Renal pelvis (tissue), 4 donors: ENCODE measurements around the gene ABHD8. TPM values are rescaled to one million over a fixed set of nuclear protein-coding genes. Genes with fewer than 3 reads are reported as not detected.

Experiments used
- DNase-seq: peaks from one replicate; pipeline ENCODE4 v3.0.0-alpha.2; 2013
- polyA plus RNA-seq, 3 donors: library from polyadenylated mRNA; unstranded; fragments of 120-200 nt; gene quantifications; one replicate each; pipeline ENCODE4 v1.2.1, GENCODE V29; 2013; ENCODE audit not compliant: insufficient read length in 3 of 3

Gene ABHD8
- polyA plus RNA-seq, 3 donors: 9.7 to 13.5 (median 12.3) TPM

GRCh38 chr19:17324357-17325114 is 21.3 kb upstream of the ABHD8 start:
- no peak for DNase-seq

GRCh38 chr19:17323964-17324332 is 20.7 kb upstream of the ABHD8 start:
- DNase-seq: no peak

GRCh38 chr19:17323300-17323963 is 20.2 kb upstream of the ABHD8 start:
- no peak for DNase-seq

GRCh38 chr19:17322854-17323253 is 19.6 kb upstream of the ABHD8 start:
- no peak for DNase-seq

- no peak for DNase-seq
Observed at GRCh38 chr19:17321655-17322489, 18.6 kb upstream of the ABHD8 start.

- no peak for DNase-seq
Observed at GRCh38 chr19:17320435-17320834, 17.2 kb upstream of the ABHD8 start.

GRCh38 chr19:17319473-17320238 is 16.4 kb upstream of the ABHD8 start:
- no peak for DNase-seq

- no peak for DNase-seq
Observed at GRCh38 chr19:17318966-17319365, 15.7 kb upstream of the ABHD8 start.

GRCh38 chr19:17314007-17314593 is 10.9 kb upstream of the ABHD8 start:
- DNase-seq: no peak

GRCh38 chr19:17312189-17313113 is 9.2 kb upstream of the ABHD8 start:
- DNase-seq: no peak

- no peak for DNase-seq
Observed at GRCh38 chr19:17311455-17312188, 8.4 kb upstream of the ABHD8 start.

- DNase-seq: no peak
Observed at GRCh38 chr19:17309965-17310461, 6.8 kb upstream of the ABHD8 start.

GRCh38 chr19:17309198-17309964 is 6.2 kb upstream of the ABHD8 start, which contains the start of gene DDA1:
Gene DDA1 (plus strand): TSS chr19:17309563. CDS start chr19:17309655, 92 bp downstream.
- peak; percentile 100 for DNase-seq

- no peak for DNase-seq
Observed at GRCh38 chr19:17307876-17308377, 4.7 kb upstream of the ABHD8 start.

- DNase-seq: no peak
Observed at GRCh38 chr19:17306285-17306714, 3.1 kb upstream of the ABHD8 start.

GRCh38 chr19:17305517-17306284 is 2.5 kb upstream of the ABHD8 start, which contains the start of gene MRPL34:
Gene MRPL34 (plus strand): TSS chr19:17305872. CDS start chr19:17305893, 21 bp downstream.
- DNase-seq: peak; percentile 98

- DNase-seq: no peak
Observed at GRCh38 chr19:17305216-17305516, 1.9 kb upstream of the ABHD8 start.
